Gastrocnemius medialis (tissue), 4 donors: ENCODE measurements around the gene FKBP4.

Experiments
- CTCF ChIP-seq, 5 experiments: fragments of 450-650 bp in 3 of 5; fragments of 200-600 bp in 2 of 5; sonication (generic) in 2 of 5; IDR thresholded peaks in 4 of 5; conservative IDR thresholded peaks in 1 of 5; 1 replicate in 4 of 5; 2 replicates in 1 of 5; pipeline ENCODE4 v1.5.1; 2016 to 2019; ENCODE audit warnings: antibody characterized with exemption in 5 of 5, mild to moderate bottlenecking in 3 of 5, moderate library complexity in 3 of 5
- POLR2A ChIP-seq, 2 donors: fragments of 450-650 bp; IDR thresholded peaks; one replicate each; pipeline ENCODE4 v1.6.1; 2017; ENCODE audit warnings: antibody characterized with exemption in 2 of 2, mild to moderate bottlenecking in 2 of 2, moderate library complexity in 2 of 2

- TF ChIP-seq CTCF (IDR thresholded peaks at IDR 0.05 in 4 of 5, conservative IDR thresholded peaks at IDR 0.05 in 1 of 5) = no peak
- TF ChIP-seq POLR2A (IDR thresholded peaks at IDR 0.05) = no peak
Measured at GRCh38 chr12:2844786-2845185, 50.0 kb downstream of the FKBP4 start.
